NT2/D1 (cell line): ENCODE data around the gene ADGB.
A peak's percentile ranks its signal among the peaks of the same experiment; 100 is the strongest.
"Not testable (repeated sequence)": the region's sequence is repeated elsewhere in the genome, so short reads cannot be mapped to it uniquely, and the experiment has no call there.

Experiments used
- DNase-seq: peaks from one replicate; pipeline ENCODE4 v3.0.0-alpha.2; 2011; ENCODE audit warnings: low read depth, low spot score
- H3K27me3 ChIP-seq: 2 replicates; pipeline ENCODE4 v1.6.0; 2011; ENCODE audit warnings: mild to moderate bottlenecking; ENCODE audit not compliant: insufficient read length, insufficient read depth
- H3K36me3 ChIP-seq: 2 replicates; pipeline ENCODE4 v1.6.1; 2011; ENCODE audit warnings: mild to moderate bottlenecking, low read length, mixed read lengths; ENCODE audit not compliant: insufficient read depth, insufficient read length
- H3K4me1 ChIP-seq: 2 replicates; pipeline ENCODE4 v1.5.1; 2011; ENCODE audit not compliant: insufficient read depth, insufficient read length
- H3K4me3 ChIP-seq: 2 replicates; pipeline ENCODE4 v1.5.1; 2011; ENCODE audit warnings: low read depth; ENCODE audit not compliant: insufficient read length
- H3K9ac ChIP-seq: 2 replicates; pipeline ENCODE4 v1.6.0; 2011; ENCODE audit warnings: low read depth; ENCODE audit not compliant: insufficient read length
- H3K9me3 ChIP-seq: 2 replicates; pipeline ENCODE4 v1.5.1; 2011; ENCODE audit warnings: mild to moderate bottlenecking, low read length; ENCODE audit not compliant: insufficient read depth
- SUZ12 ChIP-seq: IDR thresholded peaks from 2 replicates; pipeline ENCODE4 v1.6.1; 2011; ENCODE audit not compliant: insufficient read length, insufficient read depth; ENCODE audit errors: extremely low read depth
- YY1 ChIP-seq: IDR thresholded peaks from 2 replicates; pipeline ENCODE4 v1.6.1; 2011; ENCODE audit not compliant: insufficient read length, insufficient read depth
- ZNF274 ChIP-seq: IDR thresholded peaks from 2 replicates; pipeline ENCODE4 v1.6.1; 2011; ENCODE audit warnings: mild to moderate bottlenecking, low read depth, low read length

The ADGB gene

GRCh38 chr6:146598772-146599405, at the start of gene ADGB:
Gene ADGB (plus strand): TSS chr6:146598972. CDS start chr6:146599041, 69 bp downstream.
- TF ChIP-seq SUZ12 (no peak), ZNF274 (no peak), YY1 (no peak)
- Histone ChIP-seq H3K36me3 (no peaks in the 10 kb centered on the region), H3K4me1 (no peaks in the 10 kb centered on the region), H3K9ac (peak within 1 kb of the TSS; percentile 65), H3K4me3 (peak within 1 kb of the TSS; percentile 38), H3K27me3 (no peaks in the 10 kb centered on the region), H3K9me3 (no peaks in the 10 kb centered on the region)
- DNase-seq: peak; percentile 35

- Histone ChIP-seq H3K27me3 (no peaks in the 10 kb centered on the region), H3K9ac (no peak overlapping the region), H3K4me3 (no peak overlapping the region), H3K36me3 (peaks cover 34% of the 10 kb centered on the region), H3K4me1 (no peaks in the 10 kb centered on the region), H3K9me3 (no peaks in the 10 kb centered on the region)
- TF ChIP-seq SUZ12: no peak
- DNase-seq: no peak
These were observed 47.9 kb upstream of the ADGB start for GRCh38 chr6:146550911-146551310.

GRCh38 chr6:146551545-146551944, 47.2 kb upstream of the ADGB start:
- DNase-seq: no peak
- Histone ChIP-seq H3K27me3 (no peaks in the 10 kb centered on the region), H3K9ac (no peak overlapping the region), H3K36me3 (peaks cover 34% of the 10 kb centered on the region), H3K9me3 (no peaks in the 10 kb centered on the region), H3K4me1 (no peaks in the 10 kb centered on the region), H3K4me3 (no peak overlapping the region)
- no peak for TF ChIP-seq ZNF274
- TF ChIP-seq SUZ12: no peak
- TF ChIP-seq YY1: no peak

- H3K9ac ChIP-seq: no peak overlapping the region
- no peak overlapping the region for H3K4me3 ChIP-seq
- H3K36me3 ChIP-seq: peaks cover 34% of the 10 kb centered on the region
- DNase-seq: no peak
- TF ChIP-seq SUZ12 (no peak), ZNF274 (no peak), YY1 (no peak)
- no peaks in the 10 kb centered on the region for H3K4me1 ChIP-seq
- no peaks in the 10 kb centered on the region for H3K27me3 ChIP-seq
- no peaks in the 10 kb centered on the region for H3K9me3 ChIP-seq
These were observed 45.2 kb upstream of the ADGB start for GRCh38 chr6:146553377-146554135.

- no peaks in the 10 kb centered on the region for H3K36me3 ChIP-seq
- DNase-seq: no peak
- H3K27me3 ChIP-seq: no peaks in the 10 kb centered on the region
- no peaks in the 10 kb centered on the region for H3K4me1 ChIP-seq
- H3K9ac ChIP-seq: no peak overlapping the region
- H3K9me3 ChIP-seq: no peaks in the 10 kb centered on the region
- TF ChIP-seq ZNF274 (no peak), YY1 (no peak), SUZ12 (no peak)
- no peak overlapping the region for H3K4me3 ChIP-seq
These were observed 38.2 kb upstream of the ADGB start for GRCh38 chr6:146560607-146561006.

- H3K4me3 ChIP-seq, H3K9me3 ChIP-seq, H3K9ac ChIP-seq, H3K27me3 ChIP-seq, H3K4me1 ChIP-seq, DNase-seq, H3K36me3 ChIP-seq: not testable (repeated sequence)
These were observed 32.1 kb upstream of the ADGB start for GRCh38 chr6:146566661-146567060.

- H3K36me3 ChIP-seq, H3K9me3 ChIP-seq: not testable (repeated sequence)
These were observed 30.2 kb upstream of the ADGB start for GRCh38 chr6:146568619-146569018.

GRCh38 chr6:146574211-146574610, 24.6 kb upstream of the ADGB start:
- Histone ChIP-seq H3K9ac (no peak overlapping the region), H3K36me3 (no peaks in the 10 kb centered on the region), H3K9me3 (no peaks in the 10 kb centered on the region), H3K4me1 (no peaks in the 10 kb centered on the region), H3K4me3 (no peak overlapping the region), H3K27me3 (no peaks in the 10 kb centered on the region)
- no peak for DNase-seq
- TF ChIP-seq ZNF274 (no peak), YY1 (no peak), SUZ12 (no peak)

More at GRCh38 chr6:146568619-146569018, 30.2 kb upstream of the ADGB start:
- H3K9ac ChIP-seq, H3K4me3 ChIP-seq, H3K4me1 ChIP-seq, DNase-seq, H3K27me3 ChIP-seq: not testable (repeated sequence)
